Keratinocyte (primary cell): ENCODE measurements around the gene CCDC197. TPM values are rescaled to one million over a fixed set of nuclear protein-coding genes. Genes with fewer than 3 reads are reported as not detected.

Experiments
- DNase-seq: peaks from one replicate; pipeline ENCODE4 v3.0.0-alpha.2; 2011; ENCODE audit warnings: low read depth, missing footprints, low spot score
- FAIRE-seq: peaks from 2 replicates; lab custom pipeline; 2011; peaks lifted over from hg19 to GRCh38; lab: Jason Lieb, UNC
- H2AFZ ChIP-seq: 2 replicates; pipeline ENCODE4 v1.6.0; 2012; ENCODE audit warnings: low read length, control low read depth, inconsistent platforms; ENCODE audit not compliant: control insufficient read depth
- H3K27ac ChIP-seq: 2 replicates; pipeline ENCODE4 v1.5.1; 2011; ENCODE audit warnings: low read length; ENCODE audit not compliant: control insufficient read depth, insufficient read depth
- H3K27me3 ChIP-seq: 3 replicates; pipeline ENCODE4 v1.6.0; 2011; ENCODE audit warnings: low read length; ENCODE audit not compliant: control insufficient read depth, insufficient read depth; ENCODE audit errors: extremely low read depth
- H3K36me3 ChIP-seq, 2 experiments: 2 replicates in 1 of 2; 3 replicates in 1 of 2; pipeline ENCODE4 v1.5.1; 2011; ENCODE audit warnings: low read length in 2 of 2, mild to moderate bottlenecking in 1 of 2; ENCODE audit not compliant: control insufficient read depth in 2 of 2, insufficient read depth in 2 of 2; ENCODE audit errors: extremely low read depth in 1 of 2
- H3K4me1 ChIP-seq: 3 replicates; pipeline ENCODE4 v1.5.1; 2011; ENCODE audit warnings: low read length; ENCODE audit not compliant: control insufficient read depth, insufficient read depth; ENCODE audit errors: extremely low read depth
- H3K4me2 ChIP-seq: 3 replicates; pipeline ENCODE4 v1.6.0; 2011; ENCODE audit warnings: low read depth, low read length; ENCODE audit not compliant: control insufficient read depth, insufficient read depth; ENCODE audit errors: extremely low read depth
- H3K4me3 ChIP-seq, 3 experiments: fragments of 200-600 bp in 1 of 3; sonication (generic) in 1 of 3; 2 replicates in 2 of 3; 3 replicates in 1 of 3; pipeline ENCODE4 v1.5.1; 2011 to 2016; ENCODE audit warnings: low read length in 3 of 3, mild to moderate bottlenecking in 3 of 3, control low read depth in 2 of 3, inconsistent platforms in 1 of 3, low read depth in 1 of 3, mixed read lengths in 1 of 3, mixed run types in 1 of 3, moderate library complexity in 1 of 3; ENCODE audit not compliant: control insufficient read depth in 2 of 3, insufficient read depth in 2 of 3; ENCODE audit errors: extremely low read depth in 1 of 3
- H3K79me2 ChIP-seq: 2 replicates; pipeline ENCODE4 v1.6.0; 2012; ENCODE audit warnings: low read length; ENCODE audit not compliant: control insufficient read depth, insufficient read depth
- H3K9ac ChIP-seq: 3 replicates; pipeline ENCODE4 v1.6.0; 2011; ENCODE audit warnings: low read length; ENCODE audit not compliant: control insufficient read depth, insufficient read depth; ENCODE audit errors: extremely low read depth
- H3K9me1 ChIP-seq: 3 replicates; pipeline ENCODE4 v1.6.0; 2011; ENCODE audit warnings: low read length; ENCODE audit not compliant: control insufficient read depth, insufficient read depth; ENCODE audit errors: extremely low read depth
- H3K9me3 ChIP-seq: 2 replicates; pipeline ENCODE4 v1.5.1; 2012; ENCODE audit warnings: low read depth, low read length; ENCODE audit not compliant: control insufficient read depth
- H4K20me1 ChIP-seq: 3 replicates; pipeline ENCODE4 v1.6.0; 2011; ENCODE audit warnings: low read length; ENCODE audit not compliant: control insufficient read depth, insufficient read depth; ENCODE audit errors: extremely low read depth
- EZH2 ChIP-seq: IDR thresholded peaks from one replicate; pipeline ENCODE4 v1.6.1; 2012; ENCODE audit warnings: inconsistent platforms, mild to moderate bottlenecking, low read length, moderate library complexity
- dilution Hi-C: fragments of 300-500 bp; cut with MboI; formaldehyde crosslinking; loops from one replicate; pipeline ENCODE4 v1.7.0; 2020; ENCODE audit warnings: low sequenced_read_pairs; ENCODE audit not compliant: extremely low pct_ligation_motif_present
- polyA plus RNA-seq, 5 experiments: library from polyadenylated mRNA; depleted of rRNA in 3 of 5; stranded (reverse) in 3 of 5; stranded (forward) in 1 of 5; unstranded in 1 of 5; fragments of >200 nt; gene quantifications; 1 replicate in 1 of 5; 2 replicates in 3 of 5; 3 replicates in 1 of 5; pipeline versions ENCODE4 v1.2.1 to v1.2.3, GENCODE V29; 2011 to 2012; ENCODE audit warnings: missing spikeins in 2 of 5, low read depth in 1 of 5, low replicate concordance in 1 of 5
- TF ChIP-seq, protein P1 (sequence below), 3 experiments: IDR thresholded peaks in 1 of 3; conservative IDR thresholded peaks in 1 of 3; optimal IDR thresholded peaks in 1 of 3; 2 replicates in 2 of 3; 3 replicates in 1 of 3; pipeline versions ENCODE3 to v1.5.1; 2011; ENCODE audit warnings: low read length in 3 of 3, mild to moderate bottlenecking in 3 of 3, moderate library complexity in 2 of 3, control low read depth in 1 of 3, inconsistent platforms in 1 of 3; ENCODE audit not compliant: insufficient read depth in 2 of 3; ENCODE audit errors: extremely low read depth in 1 of 3

CCDC197 gene
- polyA plus RNA-seq, 1 donor (not counting 4 experiments of a cell fraction or from before 2014, with no cell fraction given), result not detected

DNA sequence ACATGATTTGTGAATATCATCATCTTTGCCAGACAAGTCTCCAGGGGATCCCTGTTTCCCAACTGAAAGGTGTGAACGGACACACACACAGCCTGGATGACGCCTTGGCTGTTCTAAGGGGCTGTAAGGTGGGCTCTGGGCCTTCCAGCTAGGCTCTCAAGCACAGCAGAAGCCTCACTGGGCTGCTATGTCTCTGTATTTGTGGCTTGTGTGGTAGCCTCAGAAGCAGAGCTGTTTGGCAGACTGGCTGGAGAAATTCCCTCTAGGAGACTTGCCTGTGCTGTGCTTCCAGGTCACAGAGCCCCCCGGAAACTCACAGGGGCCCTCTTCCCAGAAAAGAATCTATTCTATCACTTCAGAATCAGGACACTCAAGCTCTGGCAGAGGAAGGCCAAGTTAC lies 50.5 kb downstream of the CCDC197 start:
- no peaks in the 10 kb centered on the region for H4K20me1 ChIP-seq
- H3K4me2 ChIP-seq, result no peak overlapping the region
- peaks cover 31 to 43% of the 10 kb centered on the region in 2 experiments for H3K36me3 ChIP-seq
- no peaks in the 10 kb centered on the region for H3K79me2 ChIP-seq
- dilution Hi-C loops, result no loop called here
- H3K27me3 ChIP-seq, result no peaks in the 10 kb centered on the region
- H3K27ac ChIP-seq, result no peak overlapping the region
- H3K4me1 ChIP-seq, result no peaks in the 10 kb centered on the region
- FAIRE-seq (no peak), DNase-seq (no peak)
- no peak for TF ChIP-seq EZH2
- TF ChIP-seq, protein P1, sequence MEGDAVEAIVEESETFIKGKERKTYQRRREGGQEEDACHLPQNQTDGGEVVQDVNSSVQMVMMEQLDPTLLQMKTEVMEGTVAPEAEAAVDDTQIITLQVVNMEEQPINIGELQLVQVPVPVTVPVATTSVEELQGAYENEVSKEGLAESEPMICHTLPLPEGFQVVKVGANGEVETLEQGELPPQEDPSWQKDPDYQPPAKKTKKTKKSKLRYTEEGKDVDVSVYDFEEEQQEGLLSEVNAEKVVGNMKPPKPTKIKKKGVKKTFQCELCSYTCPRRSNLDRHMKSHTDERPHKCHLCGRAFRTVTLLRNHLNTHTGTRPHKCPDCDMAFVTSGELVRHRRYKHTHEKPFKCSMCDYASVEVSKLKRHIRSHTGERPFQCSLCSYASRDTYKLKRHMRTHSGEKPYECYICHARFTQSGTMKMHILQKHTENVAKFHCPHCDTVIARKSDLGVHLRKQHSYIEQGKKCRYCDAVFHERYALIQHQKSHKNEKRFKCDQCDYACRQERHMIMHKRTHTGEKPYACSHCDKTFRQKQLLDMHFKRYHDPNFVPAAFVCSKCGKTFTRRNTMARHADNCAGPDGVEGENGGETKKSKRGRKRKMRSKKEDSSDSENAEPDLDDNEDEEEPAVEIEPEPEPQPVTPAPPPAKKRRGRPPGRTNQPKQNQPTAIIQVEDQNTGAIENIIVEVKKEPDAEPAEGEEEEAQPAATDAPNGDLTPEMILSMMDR (optimal IDR thresholded peaks at IDR 0.05 in 1 of 3, IDR thresholded peaks at IDR 0.05 in 1 of 3, conservative IDR thresholded peaks at IDR 0.05 in 1 of 3; ENCODE audit: extremely low read depth in 1 of 3, insufficient read depth in 2 of 3, low read length in 3 of 3), result no peak
- no peak overlapping the region for H2AFZ ChIP-seq
- no peaks in the 10 kb centered on the region for H3K9me3 ChIP-seq
- no peak overlapping the region for H3K4me3 ChIP-seq
- no peaks in the 10 kb centered on the region for H3K9me1 ChIP-seq
- H3K9ac ChIP-seq, result no peak overlapping the region

GRCh38 chr14:94048691-94049624 lies 51.9 kb downstream of the CCDC197 start:
- no peak overlapping the region for H3K27ac ChIP-seq
- H3K36me3 ChIP-seq, result peaks cover 31 to 52% of the 10 kb centered on the region in 2 experiments
- TF ChIP-seq, protein P1 (optimal IDR thresholded peaks at IDR 0.05 in 1 of 3, IDR thresholded peaks at IDR 0.05 in 1 of 3, conservative IDR thresholded peaks at IDR 0.05 in 1 of 3; ENCODE audit: extremely low read depth in 1 of 3, insufficient read depth in 2 of 3, low read length in 3 of 3), result no peak
- no peak for TF ChIP-seq EZH2
- H2AFZ ChIP-seq, result no peak overlapping the region
- no peaks in the 10 kb centered on the region for H4K20me1 ChIP-seq
- H3K4me3 ChIP-seq, result no peak overlapping the region
- no peak overlapping the region for H3K9ac ChIP-seq
- no peaks in the 10 kb centered on the region for H3K27me3 ChIP-seq
- no peak for FAIRE-seq
- no peak overlapping the region for H3K4me2 ChIP-seq
- no peaks in the 10 kb centered on the region for H3K79me2 ChIP-seq
- dilution Hi-C loops, result no loop called here
- no peaks in the 10 kb centered on the region for H3K4me1 ChIP-seq
- no peaks in the 10 kb centered on the region for H3K9me1 ChIP-seq
- H3K9me3 ChIP-seq, result no peaks in the 10 kb centered on the region
- DNase-seq, result no peak
